Activated B cell treated with CpG ODN at 0.5 μM for 24 hours (primary cell): ENCODE measurements around the gene EML6. TPM values are rescaled to one million over a fixed set of nuclear protein-coding genes. Genes with fewer than 3 reads are reported as not detected.

Experiments
- ATAC-seq: fragments of 200-7000 bp; cut with Tn5 transposase; one replicate; pipeline ENCODE4 v1.10.0; 2021; ENCODE audit warnings: low read depth, mild to moderate bottlenecking, moderate library complexity
- CTCF ChIA-PET: fragments of 350-600 bp; sonication (Branson Sonifier 250); formaldehyde crosslinking; loops from one replicate; lab custom pipeline; 2021; ENCODE audit warnings: antibody characterized with exemption; lab: Charles Lee
- POLR2A ChIA-PET: fragments of 350-600 bp; sonication (Branson Sonifier 250); formaldehyde crosslinking; loops from one replicate; lab custom pipeline; 2021; ENCODE audit warnings: antibody characterized with exemption; lab: Charles Lee
- DNase-seq: peaks from one replicate; pipeline ENCODE4 v3.0.0; 2022
- H3K27ac Mint-ChIP-seq: one replicate; pipeline ENCODE4 v1.8.0; 2020; ENCODE audit warnings: mixed read lengths
- H3K27me3 Mint-ChIP-seq: one replicate; pipeline ENCODE4 v1.8.0; 2021; ENCODE audit warnings: mixed read lengths
- H3K36me3 Mint-ChIP-seq: one replicate; pipeline ENCODE4 v1.8.0; 2021; ENCODE audit warnings: low read depth, mixed read lengths
- H3K4me1 Mint-ChIP-seq: one replicate; pipeline ENCODE4 v1.8.0; 2021; ENCODE audit warnings: mixed read lengths
- H3K4me3 Mint-ChIP-seq: one replicate; pipeline ENCODE4 v1.8.0; 2020; ENCODE audit warnings: mild to moderate bottlenecking, mixed read lengths
- H3K9me3 Mint-ChIP-seq: one replicate; pipeline ENCODE4 v1.8.0; 2020; ENCODE audit warnings: mixed read lengths
- intact Hi-C: fragments of 100-400 bp; cut with micrococcal nuclease; formaldehyde crosslinking; loops from one replicate; pipeline ENCODE4 v1.15.1; 2024
- total RNA-seq: library from RNA; stranded (reverse); gene quantifications from 2 replicates; pipeline ENCODE4 v1.2.3, GENCODE V29; 2022
- TF ChIP-seq, protein P1 (sequence below): fragments of 200-600 bp; IDR thresholded peaks from one replicate; pipeline ENCODE4 v1.8.0; 2022; ENCODE audit warnings: antibody characterized with exemption, mild to moderate bottlenecking

EML6 gene
- total RNA-seq, 1 donor from 2014 or later = 31.5 TPM

DNA sequence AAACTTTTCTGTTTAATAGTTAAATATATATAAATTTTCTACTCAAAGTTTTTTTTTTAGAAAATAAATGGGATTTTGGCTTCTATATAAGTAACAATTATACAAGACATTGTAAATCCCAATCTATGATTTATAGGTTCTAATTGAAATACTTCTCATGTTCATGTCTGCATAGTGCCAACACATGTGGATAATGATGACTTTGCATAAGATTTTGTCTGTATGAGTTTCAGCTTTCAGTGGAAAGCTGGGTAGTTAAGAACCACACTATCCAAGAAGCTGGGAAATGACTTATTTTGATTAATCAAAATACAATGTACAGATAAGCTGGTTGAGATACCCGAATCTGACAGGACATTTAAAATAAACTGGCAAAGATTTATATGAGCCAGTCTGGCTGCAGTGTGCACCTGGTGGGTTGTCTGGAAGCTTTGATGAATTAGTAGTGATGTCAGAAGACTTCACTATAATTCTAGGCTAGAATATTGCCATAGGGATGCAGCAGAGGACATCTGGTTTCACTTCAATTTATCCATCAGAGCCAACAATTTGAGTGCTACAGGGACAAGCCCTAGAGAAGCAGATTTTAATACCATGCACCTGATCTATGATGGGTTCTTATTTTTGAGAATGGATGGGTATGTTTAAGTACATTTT lies 45.4 kb downstream of the EML6 start:
- peaks cover 15% of the 10 kb centered on the region for H3K4me1 Mint-ChIP-seq
- H3K4me3 Mint-ChIP-seq = no peak overlapping the region
- intact Hi-C loops = loop anchor here (2.0 kb wide), 1 partner anchor 14 kb away; no protein-coding TSS in a partner anchor
- H3K9me3 Mint-ChIP-seq = no peaks in the 10 kb centered on the region
- TF ChIP-seq, protein P1, sequence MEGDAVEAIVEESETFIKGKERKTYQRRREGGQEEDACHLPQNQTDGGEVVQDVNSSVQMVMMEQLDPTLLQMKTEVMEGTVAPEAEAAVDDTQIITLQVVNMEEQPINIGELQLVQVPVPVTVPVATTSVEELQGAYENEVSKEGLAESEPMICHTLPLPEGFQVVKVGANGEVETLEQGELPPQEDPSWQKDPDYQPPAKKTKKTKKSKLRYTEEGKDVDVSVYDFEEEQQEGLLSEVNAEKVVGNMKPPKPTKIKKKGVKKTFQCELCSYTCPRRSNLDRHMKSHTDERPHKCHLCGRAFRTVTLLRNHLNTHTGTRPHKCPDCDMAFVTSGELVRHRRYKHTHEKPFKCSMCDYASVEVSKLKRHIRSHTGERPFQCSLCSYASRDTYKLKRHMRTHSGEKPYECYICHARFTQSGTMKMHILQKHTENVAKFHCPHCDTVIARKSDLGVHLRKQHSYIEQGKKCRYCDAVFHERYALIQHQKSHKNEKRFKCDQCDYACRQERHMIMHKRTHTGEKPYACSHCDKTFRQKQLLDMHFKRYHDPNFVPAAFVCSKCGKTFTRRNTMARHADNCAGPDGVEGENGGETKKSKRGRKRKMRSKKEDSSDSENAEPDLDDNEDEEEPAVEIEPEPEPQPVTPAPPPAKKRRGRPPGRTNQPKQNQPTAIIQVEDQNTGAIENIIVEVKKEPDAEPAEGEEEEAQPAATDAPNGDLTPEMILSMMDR = no peak
- ATAC-seq = no peak
- POLR2A ChIA-PET = interaction anchor here (0.7 to 1.3 kb wide), 3 partner anchors 11 to 45 kb away, joined by 3 to 5 read pairs (median 3); no protein-coding TSS in a partner anchor
- no peak for DNase-seq
- CTCF ChIA-PET = interaction anchor here (0.6 kb wide), 1 partner anchor 32 kb away, joined by 3 read pairs; no protein-coding TSS in a partner anchor
- H3K27ac Mint-ChIP-seq = no peak overlapping the region
- H3K36me3 Mint-ChIP-seq = no peaks in the 10 kb centered on the region
- H3K27me3 Mint-ChIP-seq = no peaks in the 10 kb centered on the region

DNA sequence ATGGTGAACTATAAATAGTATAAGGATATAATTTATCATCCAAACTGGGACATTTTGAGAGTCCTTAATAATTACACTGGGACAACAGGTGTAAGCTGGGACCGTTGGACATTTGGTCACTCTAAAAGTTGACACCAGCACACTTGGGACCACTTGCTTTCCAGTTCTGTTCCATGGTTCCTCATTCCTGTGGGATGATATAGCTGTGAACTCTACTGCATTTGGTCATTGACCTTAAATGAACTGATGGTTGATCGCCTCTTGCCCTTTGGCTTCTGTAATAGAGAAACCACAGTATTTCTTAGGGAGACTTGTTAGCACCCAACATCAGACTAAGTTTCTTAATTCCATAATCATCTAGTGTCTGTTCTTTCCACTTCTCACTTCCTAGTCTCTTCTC lies 46.7 kb downstream of the EML6 start:
- Mint-ChIP-seq H3K27ac (no peak overlapping the region), H3K36me3 (no peaks in the 10 kb centered on the region), H3K4me1 (peaks cover 15% of the 10 kb centered on the region), H3K27me3 (no peaks in the 10 kb centered on the region), H3K9me3 (peaks cover 6% of the 10 kb centered on the region), H3K4me3 (no peak overlapping the region)
- intact Hi-C loops = no loop called here
- no peak for DNase-seq
- no peak for ATAC-seq
- TF ChIP-seq, protein P1 = no peak
- CTCF ChIA-PET = no interaction called here
- POLR2A ChIA-PET = no interaction called here

DNA sequence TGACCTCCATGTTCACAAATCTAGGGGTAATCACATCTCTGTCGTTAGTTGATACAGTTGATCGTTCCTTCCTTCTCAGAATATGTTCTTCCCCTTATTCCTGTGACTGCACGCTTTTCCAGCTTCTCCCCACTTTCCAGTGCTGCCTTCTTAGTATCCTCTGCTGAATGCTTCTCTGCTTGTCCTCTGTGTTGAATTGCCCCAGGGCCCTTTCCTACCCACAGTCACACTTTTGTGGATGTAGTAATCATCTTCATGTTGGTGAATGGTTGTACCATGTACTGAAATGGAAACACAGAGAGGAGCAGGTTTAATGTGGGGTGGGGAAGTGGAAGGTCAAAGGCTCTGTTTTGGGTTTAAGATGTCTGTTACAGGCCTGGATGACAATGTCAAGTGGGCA lies 47.2 kb downstream of the EML6 start:
- Mint-ChIP-seq H3K27ac (no peak overlapping the region), H3K4me3 (no peak overlapping the region), H3K9me3 (peaks cover 9% of the 10 kb centered on the region), H3K4me1 (peaks cover 15% of the 10 kb centered on the region), H3K36me3 (no peaks in the 10 kb centered on the region), H3K27me3 (no peaks in the 10 kb centered on the region)
- intact Hi-C loops = no loop called here
- DNase-seq (no peak), ATAC-seq (no peak)
- POLR2A ChIA-PET = no interaction called here
- CTCF ChIA-PET = no interaction called here
- TF ChIP-seq, protein P1 = no peak

DNA sequence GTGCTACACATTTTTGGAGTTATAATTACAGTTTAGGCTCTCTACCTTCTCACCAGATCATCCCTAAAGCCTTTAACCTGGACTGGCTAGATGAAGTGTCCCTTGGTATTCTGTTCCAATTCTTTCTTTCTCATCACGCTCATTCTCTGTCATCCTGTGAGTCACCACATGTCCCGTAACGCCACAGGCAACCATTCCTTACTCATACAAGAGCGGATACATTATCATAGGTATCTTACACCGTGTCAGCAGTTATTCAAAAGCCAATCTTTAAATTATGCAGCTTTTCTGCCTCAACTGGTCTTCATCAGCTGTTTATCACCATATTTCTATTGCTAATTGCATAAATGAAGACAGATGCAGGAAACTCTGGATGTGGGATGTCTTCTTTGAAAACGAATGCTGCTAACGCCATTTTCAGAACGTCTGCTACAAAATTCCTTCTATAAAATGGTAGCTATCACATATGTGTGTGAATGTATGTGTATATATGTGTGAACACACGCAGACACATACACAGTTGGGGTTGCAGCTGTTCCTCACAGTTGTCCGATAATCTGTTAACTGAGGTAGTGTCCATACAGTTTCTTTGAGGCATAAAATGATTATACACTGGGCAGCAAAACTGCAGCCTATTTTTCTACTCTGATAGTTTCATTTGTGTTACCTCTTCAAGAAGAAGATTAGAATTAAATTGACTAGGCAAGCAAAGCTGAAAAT lies 47.9 kb downstream of the EML6 start:
- Mint-ChIP-seq H3K4me1 (peaks cover 15% of the 10 kb centered on the region), H3K9me3 (peaks cover 13% of the 10 kb centered on the region)
- POLR2A ChIA-PET = interaction anchor here (0.5 kb wide), 1 partner anchor 14 kb away, joined by 6 read pairs; no protein-coding TSS in a partner anchor

DNA sequence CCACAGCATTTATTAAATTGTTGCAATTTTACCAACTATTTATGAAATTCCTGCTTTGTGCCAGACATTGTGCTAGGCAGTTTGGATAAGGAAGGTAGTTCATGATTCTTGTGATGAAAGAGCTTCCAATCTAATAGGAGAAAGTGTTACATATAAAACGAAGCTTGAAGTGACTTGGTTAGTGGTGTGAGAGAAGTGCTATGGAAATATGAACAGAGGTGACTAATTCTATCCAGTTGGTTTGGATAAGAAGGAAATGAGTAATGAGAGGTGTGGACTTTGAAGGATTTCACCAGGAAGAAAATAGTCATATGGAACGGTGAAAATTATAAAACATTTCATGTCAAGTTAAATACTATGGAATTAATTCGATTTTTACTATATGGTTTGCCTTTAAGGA lies 48.6 kb downstream of the EML6 start:
- Mint-ChIP-seq H3K36me3 (no peaks in the 10 kb centered on the region), H3K27me3 (no peaks in the 10 kb centered on the region), H3K4me1 (peaks cover 15% of the 10 kb centered on the region), H3K4me3 (no peak overlapping the region), H3K9me3 (peaks cover 15% of the 10 kb centered on the region), H3K27ac (no peak overlapping the region)
- intact Hi-C loops = no loop called here
- no peak for ATAC-seq
- TF ChIP-seq, protein P1 = no peak
- DNase-seq = no peak
- ChIA-PET CTCF (interaction anchor here (1.0 kb wide), 1 partner anchor 66 kb away, joined by 3 read pairs; no protein-coding TSS in a partner anchor), POLR2A (no interaction called here)

More for the DNA sequence above, 47.9 kb downstream of the EML6 start:
- ATAC-seq = no peak
- no peaks in the 10 kb centered on the region for H3K27me3 Mint-ChIP-seq
- H3K36me3 Mint-ChIP-seq = no peaks in the 10 kb centered on the region
- intact Hi-C loops = no loop called here
- no peak for DNase-seq
- no peak overlapping the region for H3K4me3 Mint-ChIP-seq
- H3K27ac Mint-ChIP-seq = no peak overlapping the region
- CTCF ChIA-PET = no interaction called here
- TF ChIP-seq, protein P1 = no peak
